HG03521 (cell line): ENCODE measurements around the gene PNO1.
"Not testable (repeated sequence)": the region's sequence is repeated elsewhere in the genome, so short reads cannot be mapped to it uniquely, and the experiment has no call there.

Experiments
- ATAC-seq: cut with Tn5 transposase; IDR thresholded peaks from one replicate; pipeline ENCODE4 v1.9.1; 2021; ENCODE audit warnings: mild to moderate bottlenecking, moderate library complexity; ENCODE audit not compliant: unreplicated experiment

PNO1 gene

GRCh38 chr2:68156419-68156818 lies 1.3 kb upstream of the PNO1 start:
- no peak for ATAC-seq

DNA sequence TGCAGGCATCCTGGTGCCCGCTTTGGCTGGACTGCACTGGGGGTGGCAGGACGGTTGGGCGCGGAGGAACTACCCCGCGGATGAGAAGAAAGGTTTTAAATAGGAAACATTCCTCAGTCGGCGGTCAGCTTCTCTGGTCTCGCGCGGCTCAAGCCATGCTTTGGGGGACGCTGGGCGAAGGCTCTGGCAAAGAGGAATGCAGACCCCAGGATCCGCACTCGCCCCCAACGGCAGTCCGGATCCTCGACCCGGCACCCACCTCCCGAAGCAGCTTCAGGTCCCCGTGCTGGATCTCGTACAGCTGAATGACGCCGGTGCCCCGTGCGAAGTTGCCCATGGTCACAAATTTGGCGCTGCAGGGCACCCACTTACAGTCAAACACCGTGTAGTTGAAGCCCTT lies 686 bp upstream of the PNO1 start:
- ATAC-seq = peak; percentile 31

DNA sequence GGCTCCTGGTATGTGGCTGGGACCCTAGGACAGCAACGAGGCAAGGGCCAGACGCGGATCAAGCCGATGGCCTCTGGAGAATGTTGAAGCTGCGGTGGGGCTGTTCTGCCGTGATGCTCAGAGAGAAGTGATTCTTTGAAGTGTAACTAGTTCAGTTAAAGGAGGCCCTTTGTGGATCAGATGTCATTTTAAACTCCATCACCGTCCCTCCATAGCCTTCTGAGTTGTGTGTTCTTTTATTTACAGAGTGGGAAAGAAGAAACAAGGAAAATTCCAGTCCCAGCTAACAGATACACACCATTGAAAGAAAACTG lies 403 bp downstream of the PNO1 start:
- ATAC-seq = no peak

DNA sequence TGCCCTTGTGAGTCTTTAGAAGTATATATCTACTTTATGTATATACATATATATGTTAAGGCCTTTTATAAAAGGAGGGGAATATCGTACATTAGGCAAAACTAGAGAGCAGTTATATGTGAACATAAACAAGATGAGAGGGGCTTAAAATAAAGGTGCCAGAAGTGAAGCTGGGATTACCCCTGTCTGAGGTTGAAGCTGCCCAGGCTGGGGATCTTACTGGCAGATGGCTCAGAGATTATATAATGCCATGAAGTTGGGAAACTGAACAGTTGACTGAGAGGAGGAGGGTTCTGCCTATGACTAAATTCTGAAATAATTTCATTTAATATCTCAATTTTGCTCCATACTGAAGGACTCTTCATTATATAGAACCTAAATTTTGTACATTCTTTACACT lies 6.0 kb downstream of the PNO1 start:
- ATAC-seq = no peak

- ATAC-seq = no peak
These were observed 9.5 kb downstream of the PNO1 start for GRCh38 chr2:68167186-68167585.

DNA sequence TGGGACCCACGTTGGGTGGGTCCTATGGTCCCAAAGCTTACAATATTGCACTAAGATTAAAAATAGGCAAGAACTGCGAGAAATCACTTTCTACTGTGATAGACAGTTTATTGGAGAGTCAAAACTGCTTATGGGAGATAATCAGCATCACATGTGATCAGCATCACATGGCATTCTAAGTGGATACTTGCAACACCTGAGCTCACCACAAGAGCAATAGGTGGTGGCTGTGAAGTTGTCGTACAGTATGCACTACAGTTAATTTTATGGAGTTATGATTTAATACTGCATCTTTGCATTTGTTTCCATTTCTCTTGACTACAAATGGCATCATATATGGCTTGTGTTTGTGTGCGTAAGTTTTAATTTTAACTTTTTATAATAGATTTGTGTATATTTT lies 11.6 kb downstream of the PNO1 start:
- peak; percentile 53 for ATAC-seq

- ATAC-seq = no peak
These were observed 13.5 kb downstream of the PNO1 start for GRCh38 chr2:68171146-68171545.

GRCh38 chr2:68171684-68172083 lies 14.0 kb downstream of the PNO1 start:
- no peak for ATAC-seq

- ATAC-seq = no peak
These were observed 14.8 kb downstream of the PNO1 start for GRCh38 chr2:68172521-68172920.

DNA sequence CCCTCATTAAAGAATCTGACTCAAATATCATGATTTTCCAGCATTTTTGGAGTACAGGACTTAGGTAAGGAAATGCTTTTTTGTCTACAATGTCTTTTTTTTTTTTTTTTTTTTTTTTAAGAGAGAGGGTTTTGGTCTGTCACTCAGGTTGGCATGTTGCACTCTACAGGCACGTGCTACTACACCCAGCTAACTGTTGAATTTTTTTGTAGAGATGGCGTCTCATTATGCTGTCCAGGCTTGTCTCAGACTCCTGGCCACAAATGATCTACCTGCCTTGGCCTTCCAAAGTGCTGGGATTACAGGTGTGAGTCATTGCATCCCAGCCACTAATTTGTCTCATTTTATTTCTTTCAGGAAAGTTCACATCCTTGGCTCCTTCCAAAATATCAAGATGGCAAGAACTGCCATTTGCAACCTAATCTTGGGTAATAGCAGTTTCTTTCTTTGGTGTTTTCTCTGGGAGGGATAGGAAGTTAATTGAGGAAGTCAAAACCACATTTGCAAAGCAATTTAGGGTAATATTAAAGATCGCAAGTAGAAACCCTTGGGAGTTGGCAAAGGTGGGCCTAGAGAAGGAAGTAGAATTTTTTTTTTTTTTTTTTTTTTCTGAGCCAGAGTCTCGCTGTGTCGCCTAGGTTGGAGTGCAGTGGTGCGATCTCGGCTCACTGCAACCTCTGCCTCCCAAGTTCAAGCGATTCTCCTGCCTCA lies 15.5 kb downstream of the PNO1 start:
- ATAC-seq = no peak

DNA sequence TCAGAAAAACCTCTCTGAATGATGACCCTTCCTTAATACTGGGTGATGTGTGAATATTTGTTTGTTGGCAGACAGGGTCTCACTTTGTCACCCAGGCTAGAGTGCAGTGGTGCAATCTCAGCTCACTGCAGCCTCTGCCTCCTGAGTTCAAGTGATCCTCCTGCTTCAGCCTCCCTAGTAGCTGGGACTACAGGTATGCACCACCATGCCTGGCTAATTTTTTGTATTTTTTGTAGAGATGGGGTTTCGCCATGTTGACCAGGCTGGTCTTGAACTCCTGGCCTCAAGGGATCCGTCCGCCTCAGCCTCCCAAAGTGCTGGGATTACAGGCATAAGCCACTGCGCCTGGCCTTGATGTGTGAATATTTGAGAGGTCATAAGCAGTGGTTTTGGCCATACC lies 17.5 kb downstream of the PNO1 start:
- not testable (repeated sequence) for ATAC-seq

DNA sequence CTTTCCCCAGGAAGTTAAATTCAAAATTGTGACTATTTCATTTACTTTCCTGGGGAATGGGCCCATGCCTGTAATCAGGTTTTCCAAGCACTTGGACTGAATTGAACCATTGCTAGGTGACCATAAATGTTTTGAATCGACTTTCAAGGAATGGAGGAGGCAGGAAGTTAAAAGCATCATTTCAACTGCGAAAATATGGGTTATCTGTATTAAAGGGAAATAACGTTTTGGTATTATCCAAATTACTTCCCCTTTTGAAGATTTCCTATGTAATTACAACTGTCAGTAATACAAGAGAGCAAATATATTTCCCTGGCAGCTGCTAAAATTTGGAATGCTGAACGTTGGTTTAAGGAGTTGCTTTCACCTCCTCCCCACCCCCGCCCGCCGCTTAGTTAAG lies 19.0 kb downstream of the PNO1 start:
- ATAC-seq = no peak

GRCh38 chr2:68177541-68177940 lies 19.9 kb downstream of the PNO1 start:
- no peak for ATAC-seq

DNA sequence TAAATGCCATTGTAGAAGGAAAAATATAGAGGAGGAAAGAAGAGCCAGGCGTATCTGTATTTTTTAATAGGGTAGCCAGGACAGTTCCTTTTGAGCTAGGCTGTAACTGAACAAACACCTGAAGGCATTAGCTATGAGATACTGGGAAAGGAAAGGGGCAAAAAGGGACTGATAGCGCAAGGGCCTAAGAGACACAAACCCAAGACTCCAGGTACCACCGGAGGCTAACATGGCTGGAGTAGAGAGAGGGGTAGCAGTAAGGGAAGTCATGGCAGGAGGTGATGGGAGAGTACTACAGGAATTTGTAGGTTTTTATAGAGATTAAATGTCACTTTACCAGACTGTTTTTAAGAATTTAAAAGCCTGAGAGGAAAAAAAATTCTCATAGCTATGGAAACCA lies 20.7 kb downstream of the PNO1 start:
- ATAC-seq = no peak

GRCh38 chr2:68178954-68179627 lies 21.4 kb downstream of the PNO1 start:
- ATAC-seq = no peak

DNA sequence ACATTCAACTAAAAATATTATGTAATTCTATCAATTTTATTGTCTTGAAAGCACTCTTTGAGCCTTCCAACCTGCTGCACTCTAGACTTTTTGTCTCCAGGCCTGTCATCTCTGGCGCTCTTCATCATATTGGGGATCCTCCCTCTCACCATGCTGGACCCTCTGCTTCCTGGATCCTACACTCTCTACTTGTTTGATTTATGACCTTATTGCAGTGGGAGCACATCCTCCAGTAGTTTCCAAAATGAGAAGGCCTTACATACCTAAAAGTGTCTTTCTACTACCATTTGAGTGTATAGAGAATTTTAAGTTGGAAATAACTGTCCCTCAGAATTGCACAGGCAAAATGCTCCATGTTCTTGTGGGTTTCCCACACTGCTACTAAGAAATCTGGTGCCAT lies 25.2 kb downstream of the PNO1 start:
- ATAC-seq = no peak

- ATAC-seq = no peak
These were observed 28.0 kb downstream of the PNO1 start for GRCh38 chr2:68185541-68186164.

DNA sequence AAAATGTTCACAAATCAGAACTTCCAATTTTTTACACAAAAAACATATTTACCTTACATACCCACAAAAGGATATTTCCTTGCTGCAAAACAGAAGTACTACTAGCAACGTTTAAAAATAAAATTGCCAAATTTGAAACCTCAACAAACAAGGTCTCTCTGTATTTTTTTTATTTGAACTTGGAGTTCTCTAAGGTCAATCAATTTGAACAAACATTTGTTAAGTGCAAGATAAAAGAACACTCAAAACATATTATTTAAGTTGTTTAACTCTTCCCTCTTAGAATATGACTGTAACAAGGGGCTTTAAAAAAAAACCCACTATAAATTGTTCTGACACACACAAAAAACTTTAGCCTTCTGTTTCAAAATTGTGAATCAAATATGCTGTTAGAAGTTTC lies 29.6 kb downstream of the PNO1 start:
- ATAC-seq = no peak

- ATAC-seq = no peak
These were observed 31.1 kb downstream of the PNO1 start for GRCh38 chr2:68188831-68189230.

- ATAC-seq = no peak
These were observed 32.5 kb downstream of the PNO1 start for GRCh38 chr2:68189991-68190784.

DNA sequence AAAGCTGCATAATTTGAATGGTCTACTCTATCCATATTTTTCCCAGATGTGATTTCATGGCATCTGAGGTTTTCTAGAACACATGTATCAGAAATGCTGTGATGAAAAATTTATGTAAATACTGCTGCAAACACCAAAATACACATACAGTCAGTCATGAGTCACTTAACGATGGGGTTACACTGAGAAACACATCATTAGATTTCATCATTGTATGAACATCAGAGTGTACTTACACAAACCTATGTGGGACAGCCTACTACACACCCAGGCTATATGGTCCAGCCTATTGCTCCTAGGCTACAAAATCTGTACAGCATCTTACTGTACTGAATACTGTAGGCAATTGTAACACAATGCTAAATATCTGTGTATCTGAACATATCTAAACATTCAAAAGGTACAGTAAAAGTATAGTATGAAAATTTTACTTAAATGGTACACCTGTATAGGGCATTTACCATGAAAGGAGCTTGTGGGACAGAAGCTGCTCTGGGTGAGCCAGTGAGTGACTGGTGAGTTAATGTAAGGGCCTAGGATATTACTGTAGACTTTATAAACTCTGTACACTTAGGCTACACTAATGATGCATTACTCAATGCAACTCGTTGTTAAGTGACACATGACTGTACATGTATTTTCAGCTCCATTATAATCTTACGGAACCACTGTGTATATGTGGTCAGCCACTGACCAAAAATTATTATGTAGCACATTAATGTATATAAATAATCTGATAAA lies 33.5 kb downstream of the PNO1 start:
- no peak for ATAC-seq
